Mammary epithelial cell (primary cell): Measurements from ENCODE around the gene TMEM134.

Source experiments
- CTCF ChIP-seq, 2 donors: IDR thresholded peaks in 1 of 2; conservative IDR thresholded peaks in 1 of 2; 2 replicates each; pipeline ENCODE4 v1.5.1; 2011 to 2012; ENCODE audit warnings: inconsistent platforms in 2 of 2, low read length in 2 of 2, mild to moderate bottlenecking in 2 of 2, control low read depth in 1 of 2, low read depth in 1 of 2; ENCODE audit not compliant: insufficient read depth in 1 of 2; ENCODE audit errors: extremely low read depth in 1 of 2
- EZH2 ChIP-seq: IDR thresholded peaks from 2 replicates; pipeline ENCODE4 v1.6.1; 2012; ENCODE audit warnings: low read length, inconsistent platforms, borderline replicate concordance

DNA sequence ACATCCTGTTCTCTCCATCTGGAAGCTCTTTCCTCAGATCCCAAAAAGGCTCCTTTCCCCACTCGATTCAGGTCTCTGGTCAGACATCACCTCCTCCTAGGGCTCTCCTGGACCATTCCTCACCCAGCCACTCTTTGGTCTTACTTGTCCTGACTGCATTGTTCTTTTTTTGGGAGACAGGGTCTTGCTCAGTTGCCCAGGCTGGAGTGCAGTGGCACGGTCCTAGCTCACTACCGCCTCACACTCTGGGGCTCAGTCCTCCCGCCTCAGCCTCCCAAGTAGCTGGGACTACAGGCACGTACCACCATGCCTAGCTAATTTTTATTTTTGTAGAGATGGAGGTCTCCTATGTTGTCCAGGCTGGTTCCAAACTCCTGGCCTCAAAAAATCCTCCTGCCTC, 23.5 kb downstream of the TMEM134 start:
- no peak for TF ChIP-seq CTCF (conservative IDR thresholded peaks at IDR 0.05 in 1 of 2, IDR thresholded peaks at IDR 0.05 in 1 of 2; ENCODE audit: extremely low read depth in 1 of 2, insufficient read depth in 1 of 2, low read depth in 1 of 2, low read length in 2 of 2)
- TF ChIP-seq EZH2 = no peak
